Gastrocnemius medialis (tissue), 4 donors: Measurements from ENCODE around the gene MIGA2.
"Not testable (repeated sequence)": the region's sequence is repeated elsewhere in the genome, so short reads cannot be mapped to it uniquely, and the experiment has no call there.

ENCODE experiments used
- CTCF ChIP-seq, 5 experiments: fragments of 450-650 bp in 3 of 5; fragments of 200-600 bp in 2 of 5; sonication (generic) in 2 of 5; IDR thresholded peaks in 4 of 5; conservative IDR thresholded peaks in 1 of 5; 1 replicate in 4 of 5; 2 replicates in 1 of 5; pipeline ENCODE4 v1.5.1; 2016 to 2019; ENCODE audit warnings: antibody characterized with exemption in 5 of 5, mild to moderate bottlenecking in 3 of 5, moderate library complexity in 3 of 5
- POLR2A ChIP-seq, 2 donors: fragments of 450-650 bp; IDR thresholded peaks; one replicate each; pipeline ENCODE4 v1.6.1; 2017; ENCODE audit warnings: antibody characterized with exemption in 2 of 2, mild to moderate bottlenecking in 2 of 2, moderate library complexity in 2 of 2

DNA sequence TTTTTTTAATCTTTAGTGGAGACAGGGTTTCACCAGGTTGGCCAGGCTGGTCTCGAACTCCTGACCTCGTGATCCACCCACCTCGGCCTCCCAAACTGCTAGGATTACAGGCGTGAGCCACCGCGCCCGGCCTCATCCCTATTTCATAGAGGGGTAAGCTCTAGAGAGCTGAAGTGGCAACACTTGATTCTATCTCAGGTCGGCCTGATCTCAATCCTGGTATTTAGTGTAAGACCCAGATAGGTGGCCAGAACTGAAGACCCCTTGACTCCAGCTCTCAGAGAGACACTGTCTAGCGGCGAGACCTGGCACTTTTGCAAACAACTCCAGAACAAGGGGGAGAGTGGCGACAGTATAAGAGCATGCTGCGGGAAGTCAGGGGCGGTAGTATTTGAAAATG is 588 bp upstream of the MIGA2 start:
- TF ChIP-seq CTCF (IDR thresholded peaks at IDR 0.05 in 4 of 5, conservative IDR thresholded peaks at IDR 0.05 in 1 of 5); POLR2A (IDR thresholded peaks at IDR 0.05): not testable (repeated sequence)
